Activated CD8-positive, alpha-beta memory T cell treated with anti-CD3 and anti-CD28 coated beads for 48 hours (primary cell): ENCODE results near the gene ADARB1.
"Not testable (repeated sequence)": the region's sequence is repeated elsewhere in the genome, so short reads cannot be mapped to it uniquely, and the experiment has no call there.

Experiments
- DNase-seq, 3 experiments: peaks; one replicate each; pipeline ENCODE4 v3.0.0-alpha.2; 2020; ENCODE audit warnings: low read depth in 2 of 3, low spot score in 2 of 3

ADARB1 gene

GRCh38 chr21:45114475-45114874 lies 40.1 kb downstream of the ADARB1 start:
- no peak for DNase-seq

- DNase-seq: no peak
Observed at GRCh38 chr21:45115141-45115540, 40.8 kb downstream of the ADARB1 start.

- no peak for DNase-seq
Observed at GRCh38 chr21:45116066-45116465, 41.7 kb downstream of the ADARB1 start.

DNA sequence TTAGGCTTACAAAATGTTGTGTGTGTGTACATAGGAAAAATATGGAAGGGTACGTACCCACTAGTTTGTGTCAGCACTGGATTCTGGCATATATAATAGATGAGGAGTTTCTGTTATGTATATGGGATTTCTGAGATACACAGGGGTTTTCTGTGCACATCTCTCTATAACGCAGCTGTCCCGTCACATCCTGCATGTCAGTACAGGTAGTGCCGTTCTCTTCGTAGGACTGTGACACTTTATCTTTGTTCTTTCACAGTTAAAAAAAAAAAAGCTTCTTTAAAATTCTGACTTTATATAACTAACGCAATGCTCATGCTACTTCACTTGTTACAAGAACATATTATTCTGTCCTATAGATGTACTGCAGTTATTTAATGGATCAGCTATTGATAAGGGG lies 42.9 kb downstream of the ADARB1 start:
- no peak for DNase-seq

DNA sequence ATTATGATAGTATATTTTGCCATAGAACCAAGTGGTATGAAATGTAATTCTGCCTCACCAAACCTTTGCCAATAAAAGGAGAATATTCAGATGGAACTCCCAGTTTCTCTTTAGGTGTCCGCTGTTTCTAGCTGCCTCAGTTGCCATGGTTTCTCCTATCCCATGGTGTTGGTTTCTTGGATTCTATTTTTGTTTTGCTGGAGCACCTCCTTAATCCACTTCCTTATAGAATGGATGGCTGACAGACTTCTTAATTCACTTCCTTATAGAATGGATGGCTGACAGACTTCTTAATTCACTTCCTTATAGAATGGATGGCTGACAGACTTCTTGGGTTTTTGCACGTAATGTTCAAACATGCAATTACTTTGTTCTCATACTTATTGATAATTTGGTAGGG lies 43.7 kb downstream of the ADARB1 start:
- no peak for DNase-seq

DNA sequence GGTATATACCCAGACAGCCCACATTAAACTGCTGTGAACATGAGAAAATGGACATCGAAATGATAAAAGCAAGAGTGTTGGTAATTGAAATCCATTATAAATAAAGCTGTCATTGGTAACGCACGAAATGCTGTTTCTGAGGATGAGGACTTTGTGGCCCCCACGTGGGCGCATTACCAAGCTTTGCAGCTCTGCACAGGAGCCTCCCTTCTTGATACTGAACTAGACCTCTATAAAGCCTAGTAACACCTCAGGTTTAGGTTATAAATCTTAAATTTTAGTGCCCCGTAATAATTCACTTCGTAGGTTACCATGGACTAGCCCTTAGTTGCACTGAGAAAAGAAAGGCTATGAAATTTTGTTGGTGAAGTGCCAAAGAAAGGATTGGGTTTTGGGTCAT lies 45.4 kb downstream of the ADARB1 start:
- DNase-seq: no peak

DNA sequence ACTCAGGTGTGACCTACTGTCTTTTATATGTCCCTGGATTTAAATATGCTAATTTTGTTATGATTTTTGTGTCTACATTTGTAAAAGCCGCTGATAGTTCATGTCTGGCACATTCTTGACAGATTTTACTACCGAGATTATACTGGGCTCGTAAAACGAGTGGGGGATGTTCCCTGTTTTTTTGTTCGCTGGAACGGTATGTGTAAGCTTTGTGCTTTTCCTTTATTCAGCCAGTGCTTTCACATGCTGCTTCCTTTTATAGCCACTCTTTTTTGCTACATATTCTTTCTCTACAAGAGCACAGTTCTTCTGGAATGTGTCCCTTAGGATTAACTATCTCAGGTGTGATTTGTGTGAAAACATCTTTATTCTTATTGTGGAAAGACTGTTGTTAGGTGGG lies 46.6 kb downstream of the ADARB1 start:
- no peak for DNase-seq

GRCh38 chr21:45122030-45122429 lies 47.6 kb downstream of the ADARB1 start:
- DNase-seq: no peak

GRCh38 chr21:45122432-45123132 lies 48.2 kb downstream of the ADARB1 start:
- no peak for DNase-seq

DNA sequence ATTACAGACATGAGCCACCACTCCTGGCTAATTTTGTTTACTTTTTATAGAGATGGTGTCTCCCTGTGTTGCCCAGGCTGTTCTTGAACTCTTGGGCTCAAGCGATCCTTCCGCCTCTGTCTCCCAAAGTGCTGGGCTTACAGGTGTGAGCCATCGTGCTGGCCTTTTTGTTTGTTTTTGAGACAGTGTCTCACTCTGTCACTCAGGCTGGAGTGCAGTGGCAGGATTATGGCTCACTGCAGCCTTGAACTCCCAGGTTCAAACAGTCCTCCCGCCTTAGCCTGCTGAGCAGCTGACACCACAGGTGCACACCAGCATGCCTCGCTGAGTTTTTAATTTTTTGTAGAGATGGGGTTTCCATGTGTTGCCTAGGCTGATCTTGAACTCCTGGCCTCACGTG lies 49.1 kb downstream of the ADARB1 start:
- DNase-seq: no peak

GRCh38 chr21:45124596-45124995 lies 50.2 kb downstream of the ADARB1 start:
- no peak for DNase-seq

DNA sequence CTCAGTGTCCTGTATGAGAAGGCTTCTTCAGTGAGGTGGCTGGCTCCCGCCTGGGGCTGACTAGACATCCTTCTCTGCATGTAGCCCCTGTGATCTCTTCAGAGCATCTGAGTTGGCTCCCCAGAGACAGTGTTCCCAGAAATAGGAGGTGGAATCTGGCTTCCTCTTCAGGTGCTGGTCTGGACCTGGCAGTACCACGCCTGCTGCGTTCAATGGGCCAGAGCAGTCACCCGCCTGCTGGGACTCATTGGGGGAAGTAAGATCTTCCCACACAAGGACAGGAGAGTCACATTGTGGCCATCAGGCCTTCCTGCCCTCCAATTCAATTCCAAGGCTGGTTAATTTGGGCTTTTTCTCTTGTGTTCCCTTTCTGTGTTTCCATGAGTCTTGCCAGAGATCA lies 51.0 kb downstream of the ADARB1 start:
- DNase-seq: no peak

- DNase-seq: no peak
Observed at GRCh38 chr21:45126204-45126626, 51.8 kb downstream of the ADARB1 start.

DNA sequence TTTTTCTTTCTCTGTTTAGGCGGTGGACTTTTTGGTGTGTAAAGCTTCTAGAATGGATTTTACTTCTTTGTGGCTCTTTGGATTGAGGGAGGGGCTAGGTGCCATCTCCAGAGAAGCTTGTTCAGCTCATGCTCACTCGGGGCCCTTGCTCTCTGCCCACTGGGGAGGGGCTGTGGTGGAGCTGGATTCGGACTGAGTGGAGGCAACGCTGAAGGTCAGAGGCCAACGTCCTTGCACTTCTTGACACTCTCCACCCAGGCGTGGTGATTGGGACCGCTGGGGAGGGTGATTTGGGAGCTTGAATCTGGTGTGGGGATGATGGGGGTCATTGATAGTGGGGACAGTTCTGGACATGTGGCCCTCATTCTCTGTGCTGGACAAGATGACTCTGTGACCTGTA lies 52.6 kb downstream of the ADARB1 start:
- DNase-seq: no peak

DNA sequence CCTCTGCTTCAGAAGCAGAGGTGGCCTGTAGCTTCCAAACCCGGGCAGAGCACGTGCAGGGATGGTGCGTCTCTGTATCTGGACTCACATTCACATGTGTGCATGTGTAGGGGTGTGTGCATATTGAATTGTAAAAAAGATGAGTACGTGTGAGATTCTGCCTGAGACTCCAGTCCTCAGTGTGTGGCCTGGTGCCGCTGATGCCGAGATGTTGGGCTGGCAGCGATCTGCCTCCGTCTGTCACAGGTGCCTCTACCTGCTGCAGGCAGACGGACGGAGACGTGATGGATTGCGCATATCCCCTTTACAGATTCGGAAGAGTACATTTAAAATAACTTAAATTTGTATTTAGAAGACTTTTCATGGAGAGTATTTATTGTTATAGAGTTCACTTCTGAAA lies 53.6 kb downstream of the ADARB1 start:
- no peak for DNase-seq

DNA sequence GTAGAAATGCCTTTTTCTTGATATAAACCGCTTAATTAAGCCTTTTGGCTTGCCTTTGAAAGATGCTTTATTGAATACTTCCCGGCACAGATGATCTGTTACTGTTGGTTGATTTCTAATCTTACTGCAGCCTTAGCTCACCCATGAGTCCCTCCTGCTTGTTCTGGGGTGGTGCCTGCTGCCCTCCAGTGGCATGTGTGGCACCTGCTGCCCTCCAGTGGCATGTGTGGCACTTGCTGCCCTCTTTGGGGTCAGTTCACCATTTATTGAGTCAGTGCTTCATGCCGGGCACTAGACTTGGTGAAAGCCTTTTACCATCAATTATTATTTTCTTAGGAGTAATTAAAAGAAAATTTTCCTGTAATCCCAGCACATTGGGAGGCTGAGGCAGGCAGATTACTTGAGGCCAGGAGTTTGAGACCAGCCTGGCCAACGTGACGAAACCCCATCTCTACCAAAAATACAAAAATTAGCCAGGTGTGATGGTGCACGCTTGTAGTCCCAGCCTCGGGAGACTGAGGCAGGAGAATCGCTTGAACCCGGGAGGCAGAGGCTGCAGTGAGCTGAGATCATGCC lies 54.3 kb downstream of the ADARB1 start:
- DNase-seq: peak in 1 of 3 experiments; percentile 20

- DNase-seq: no peak
Observed at GRCh38 chr21:45129189-45129923, 55.0 kb downstream of the ADARB1 start.

DNA sequence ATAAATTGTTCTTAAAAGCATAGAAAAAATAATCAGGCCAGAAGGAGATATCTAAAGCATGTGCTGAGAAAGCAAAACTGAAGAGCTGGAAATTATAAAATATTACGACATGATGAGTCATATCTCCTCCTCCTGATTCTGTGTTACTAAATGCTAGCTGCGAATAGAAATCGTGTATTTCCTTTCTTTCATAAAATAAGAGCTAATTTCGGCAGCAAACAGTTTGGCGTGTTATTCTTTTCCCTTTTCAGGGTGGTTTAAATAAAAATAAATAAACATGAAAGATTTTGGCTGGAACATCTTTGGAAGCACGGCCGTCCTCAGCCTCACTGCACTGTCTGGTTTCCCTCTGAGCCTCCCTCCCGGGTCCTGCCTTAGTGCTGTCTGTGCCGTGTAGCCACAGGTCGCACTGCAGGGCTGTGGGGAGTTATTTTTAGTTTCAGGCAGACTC lies 56.0 kb downstream of the ADARB1 start:
- no peak for DNase-seq

GRCh38 chr21:45131537-45131999 lies 57.2 kb downstream of the ADARB1 start:
- no peak for DNase-seq

DNA sequence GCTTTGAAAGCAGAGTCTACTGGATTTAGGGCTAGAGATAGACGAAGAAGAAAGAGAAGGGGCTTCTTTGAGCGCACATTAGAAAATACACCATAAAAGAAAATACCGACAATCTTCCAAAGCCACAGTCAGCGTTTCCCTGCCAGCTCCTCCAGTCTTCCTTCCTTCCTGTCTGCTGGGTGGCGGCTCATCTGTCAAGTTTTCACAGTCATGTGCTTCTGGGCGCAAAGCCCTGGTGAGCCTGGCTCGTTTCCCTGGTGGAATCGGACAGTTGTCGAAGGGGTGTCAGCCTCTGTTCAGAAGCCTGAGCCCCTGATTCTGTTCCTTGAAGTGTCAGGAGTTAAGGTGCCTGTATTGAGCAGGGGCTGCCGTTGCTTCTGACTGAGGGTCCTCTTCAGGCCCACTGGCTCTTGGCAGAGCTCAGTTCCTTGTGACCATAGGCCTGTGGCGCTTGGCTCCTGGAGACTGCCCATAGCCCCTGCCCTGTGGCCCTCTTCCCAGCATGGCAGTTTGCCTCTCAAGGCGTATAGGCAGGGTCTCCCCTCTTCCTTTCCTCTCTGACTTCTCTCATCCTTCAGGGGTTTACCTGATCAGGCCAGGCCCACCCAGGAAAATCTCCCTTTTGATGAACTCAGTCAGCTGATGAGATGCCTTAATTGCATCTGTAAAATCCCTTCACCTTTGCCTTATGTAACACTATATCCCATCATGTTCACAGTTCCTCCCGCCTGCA lies 58.6 kb downstream of the ADARB1 start:
- DNase-seq: no peak

DNA sequence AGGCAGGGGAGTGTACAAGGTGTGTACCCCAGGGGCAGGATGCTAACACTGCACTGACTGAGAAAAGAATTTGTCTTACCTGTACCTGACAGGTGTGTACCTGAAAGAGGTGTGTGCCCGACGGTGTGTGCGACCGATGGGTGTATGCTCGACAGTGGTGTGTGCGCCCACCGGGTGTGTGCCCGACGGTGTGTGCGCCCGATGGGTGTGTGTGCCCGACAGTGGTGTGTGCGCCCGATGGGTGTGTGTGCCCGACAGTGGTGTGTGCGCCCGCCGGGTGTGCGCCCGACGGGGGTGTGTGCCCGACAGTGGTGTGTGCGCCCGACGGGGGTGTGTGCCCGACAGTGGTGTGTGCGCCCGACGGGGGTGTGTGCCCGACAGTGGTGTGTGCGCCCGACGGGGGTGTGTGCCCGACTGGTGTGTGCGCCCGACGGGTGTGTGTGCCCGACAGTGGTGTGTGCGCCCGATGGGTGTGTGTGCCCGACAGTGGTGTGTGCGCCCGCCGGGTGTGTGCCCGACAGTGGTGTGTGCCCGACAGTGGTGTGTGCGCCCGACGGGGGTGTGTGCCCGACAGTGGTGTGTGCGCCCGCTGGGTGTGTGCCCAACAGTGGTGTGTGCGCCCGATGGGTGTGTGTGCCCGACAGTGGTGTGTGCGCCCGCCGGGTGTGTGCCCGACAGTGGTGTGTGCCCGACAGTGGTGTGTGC lies 59.3 kb downstream of the ADARB1 start:
- not testable (repeated sequence) for DNase-seq
